ENCODE data around the gene BRINP1.

Gene BRINP1

DNA sequence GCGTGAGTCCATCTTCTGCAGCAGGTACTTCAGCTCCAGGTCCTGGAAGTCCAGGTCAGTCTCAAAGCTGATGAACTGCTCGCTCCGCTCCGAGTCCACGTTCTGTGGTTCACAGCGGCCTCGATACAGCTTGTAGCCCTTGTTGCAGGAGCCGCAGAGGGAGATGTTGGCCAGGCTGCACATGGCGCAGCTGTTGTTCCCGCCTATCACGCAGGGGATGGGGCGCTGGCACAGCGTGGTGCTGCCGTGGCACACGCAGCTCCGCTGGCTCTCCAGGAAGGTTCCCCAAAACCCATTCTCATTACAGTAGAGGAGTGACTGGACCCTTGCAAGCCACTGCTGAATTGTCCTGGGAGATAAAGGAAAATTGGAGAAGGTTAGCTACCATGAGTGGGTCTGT lies 201.4 kb downstream of the BRINP1 start:
- no peak for DNase-seq (ENCODE audit: low read depth in 1 of 2, low spot score in 1 of 2)
- Histone ChIP-seq H3K27me3 (ENCODE audit: insufficient read depth, poor library complexity, severe bottlenecking) (no peaks in the 10 kb centered on the region), H3K27ac (replicated peaks) (no peak overlapping the region), H3K4me3 (replicated peaks; ENCODE audit: insufficient read depth, low read length) (no peak overlapping the region)
- TF ChIP-seq, protein P1, sequence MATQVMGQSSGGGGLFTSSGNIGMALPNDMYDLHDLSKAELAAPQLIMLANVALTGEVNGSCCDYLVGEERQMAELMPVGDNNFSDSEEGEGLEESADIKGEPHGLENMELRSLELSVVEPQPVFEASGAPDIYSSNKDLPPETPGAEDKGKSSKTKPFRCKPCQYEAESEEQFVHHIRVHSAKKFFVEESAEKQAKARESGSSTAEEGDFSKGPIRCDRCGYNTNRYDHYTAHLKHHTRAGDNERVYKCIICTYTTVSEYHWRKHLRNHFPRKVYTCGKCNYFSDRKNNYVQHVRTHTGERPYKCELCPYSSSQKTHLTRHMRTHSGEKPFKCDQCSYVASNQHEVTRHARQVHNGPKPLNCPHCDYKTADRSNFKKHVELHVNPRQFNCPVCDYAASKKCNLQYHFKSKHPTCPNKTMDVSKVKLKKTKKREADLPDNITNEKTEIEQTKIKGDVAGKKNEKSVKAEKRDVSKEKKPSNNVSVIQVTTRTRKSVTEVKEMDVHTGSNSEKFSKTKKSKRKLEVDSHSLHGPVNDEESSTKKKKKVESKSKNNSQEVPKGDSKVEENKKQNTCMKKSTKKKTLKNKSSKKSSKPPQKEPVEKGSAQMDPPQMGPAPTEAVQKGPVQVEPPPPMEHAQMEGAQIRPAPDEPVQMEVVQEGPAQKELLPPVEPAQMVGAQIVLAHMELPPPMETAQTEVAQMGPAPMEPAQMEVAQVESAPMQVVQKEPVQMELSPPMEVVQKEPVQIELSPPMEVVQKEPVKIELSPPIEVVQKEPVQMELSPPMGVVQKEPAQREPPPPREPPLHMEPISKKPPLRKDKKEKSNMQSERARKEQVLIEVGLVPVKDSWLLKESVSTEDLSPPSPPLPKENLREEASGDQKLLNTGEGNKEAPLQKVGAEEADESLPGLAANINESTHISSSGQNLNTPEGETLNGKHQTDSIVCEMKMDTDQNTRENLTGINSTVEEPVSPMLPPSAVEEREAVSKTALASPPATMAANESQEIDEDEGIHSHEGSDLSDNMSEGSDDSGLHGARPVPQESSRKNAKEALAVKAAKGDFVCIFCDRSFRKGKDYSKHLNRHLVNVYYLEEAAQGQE (IDR thresholded peaks at IDR 0.05; ENCODE audit: insufficient replicate concordance, low read depth): no peak
- TF ChIP-seq GABPA (IDR thresholded peaks at IDR 0.05; ENCODE audit: low read depth) (no peak), SPI1 (IDR thresholded peaks at IDR 0.05; ENCODE audit: borderline replicate concordance, low read depth) (no peak), POLR2AphosphoS5 (IDR thresholded peaks at IDR 0.05; ENCODE audit: low read depth) (no peak)
- TF ChIP-seq, protein P2, sequence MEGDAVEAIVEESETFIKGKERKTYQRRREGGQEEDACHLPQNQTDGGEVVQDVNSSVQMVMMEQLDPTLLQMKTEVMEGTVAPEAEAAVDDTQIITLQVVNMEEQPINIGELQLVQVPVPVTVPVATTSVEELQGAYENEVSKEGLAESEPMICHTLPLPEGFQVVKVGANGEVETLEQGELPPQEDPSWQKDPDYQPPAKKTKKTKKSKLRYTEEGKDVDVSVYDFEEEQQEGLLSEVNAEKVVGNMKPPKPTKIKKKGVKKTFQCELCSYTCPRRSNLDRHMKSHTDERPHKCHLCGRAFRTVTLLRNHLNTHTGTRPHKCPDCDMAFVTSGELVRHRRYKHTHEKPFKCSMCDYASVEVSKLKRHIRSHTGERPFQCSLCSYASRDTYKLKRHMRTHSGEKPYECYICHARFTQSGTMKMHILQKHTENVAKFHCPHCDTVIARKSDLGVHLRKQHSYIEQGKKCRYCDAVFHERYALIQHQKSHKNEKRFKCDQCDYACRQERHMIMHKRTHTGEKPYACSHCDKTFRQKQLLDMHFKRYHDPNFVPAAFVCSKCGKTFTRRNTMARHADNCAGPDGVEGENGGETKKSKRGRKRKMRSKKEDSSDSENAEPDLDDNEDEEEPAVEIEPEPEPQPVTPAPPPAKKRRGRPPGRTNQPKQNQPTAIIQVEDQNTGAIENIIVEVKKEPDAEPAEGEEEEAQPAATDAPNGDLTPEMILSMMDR (IDR thresholded peaks at IDR 0.05; ENCODE audit: insufficient read depth, low read length): no peak

DNA sequence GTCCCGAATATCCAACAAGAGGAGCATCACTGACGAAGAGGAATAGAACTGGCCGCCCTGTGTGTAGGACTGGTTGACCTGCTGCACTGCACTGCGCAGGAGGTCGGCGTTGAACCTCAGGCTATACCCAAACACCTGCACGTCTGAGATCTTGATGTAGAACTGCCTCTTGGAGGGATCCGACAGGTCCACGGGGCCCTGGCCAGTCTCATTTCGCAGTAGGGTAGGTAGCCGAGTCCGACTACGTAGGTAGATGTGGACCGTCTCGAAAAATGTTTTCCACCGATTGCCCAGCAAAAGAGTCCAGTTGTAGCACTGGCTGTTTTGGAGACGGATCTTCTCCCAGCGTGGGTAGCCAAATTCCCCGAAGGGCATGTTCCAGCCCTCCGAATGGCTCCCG lies 202.0 kb downstream of the BRINP1 start:
- Histone ChIP-seq H3K27ac (replicated peaks) (no peak overlapping the region), H3K4me3 (replicated peaks; ENCODE audit: insufficient read depth, low read length) (no peak overlapping the region), H3K27me3 (ENCODE audit: insufficient read depth, poor library complexity, severe bottlenecking) (no peaks in the 10 kb centered on the region)
- DNase-seq (ENCODE audit: low read depth in 1 of 2, low spot score in 1 of 2): no peak
- TF ChIP-seq, protein P1 (IDR thresholded peaks at IDR 0.05; ENCODE audit: insufficient replicate concordance, low read depth): no peak
- no peak for TF ChIP-seq POLR2AphosphoS5 (IDR thresholded peaks at IDR 0.05; ENCODE audit: low read depth)
- TF ChIP-seq, protein P2 (IDR thresholded peaks at IDR 0.05; ENCODE audit: insufficient read depth, low read length): no peak
- no peak for TF ChIP-seq SPI1 (IDR thresholded peaks at IDR 0.05; ENCODE audit: borderline replicate concordance, low read depth)
- TF ChIP-seq GABPA (IDR thresholded peaks at IDR 0.05; ENCODE audit: low read depth): no peak

DNA sequence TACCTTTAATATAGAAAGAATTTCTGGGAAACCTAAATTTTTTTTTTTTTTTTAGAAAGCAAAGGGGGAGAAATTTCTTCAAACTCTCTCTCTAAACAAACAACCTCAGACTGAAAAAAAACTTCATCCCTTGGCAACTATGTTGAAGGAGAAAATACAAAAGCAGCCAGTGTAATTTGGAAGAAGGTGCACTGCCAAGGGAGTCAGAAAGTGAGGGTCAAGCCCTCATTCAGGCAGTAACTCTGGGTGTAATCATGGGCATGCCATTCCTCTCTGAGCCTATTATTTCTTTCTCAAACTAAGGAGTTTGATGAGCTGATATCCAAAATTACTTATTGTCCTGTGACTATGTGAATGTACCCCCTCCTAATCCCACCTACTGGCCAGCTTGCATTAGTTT lies 203.1 kb downstream of the BRINP1 start:
- Histone ChIP-seq H3K4me3 (replicated peaks; ENCODE audit: insufficient read depth, low read length) (no peak overlapping the region), H3K27me3 (ENCODE audit: insufficient read depth, poor library complexity, severe bottlenecking) (no peaks in the 10 kb centered on the region), H3K27ac (replicated peaks) (no peak overlapping the region)
- DNase-seq (ENCODE audit: low read depth in 1 of 2, low spot score in 1 of 2): no peak
- TF ChIP-seq POLR2AphosphoS5 (IDR thresholded peaks at IDR 0.05; ENCODE audit: low read depth): no peak
- TF ChIP-seq, protein P2 (IDR thresholded peaks at IDR 0.05; ENCODE audit: insufficient read depth, low read length): no peak
- TF ChIP-seq, protein P1 (IDR thresholded peaks at IDR 0.05; ENCODE audit: insufficient replicate concordance, low read depth): no peak
- TF ChIP-seq SPI1 (IDR thresholded peaks at IDR 0.05; ENCODE audit: borderline replicate concordance, low read depth): no peak
- TF ChIP-seq GABPA (IDR thresholded peaks at IDR 0.05; ENCODE audit: low read depth): no peak

Data from HL-60 (cell line).